NCI-H748 treated with DMSO at 0.1 percent for 48 hours (cell line): ENCODE results near the gene AHCY.
"Not testable (repeated sequence)": the region's sequence is repeated elsewhere in the genome, so short reads cannot be mapped to it uniquely, and the experiment has no call there.

Experiments
- DNase-seq: peaks from one replicate; lab custom pipeline; 2025; lab: John Stamatoyannopoulos, UW

AHCY gene

GRCh38 chr20:34296468-34296867, 6.7 kb downstream of the AHCY start:
- no peak for DNase-seq

- DNase-seq = no peak
Observed at GRCh38 chr20:34295284-34295683, 7.9 kb downstream of the AHCY start.

GRCh38 chr20:34294563-34294962, 8.6 kb downstream of the AHCY start:
- no peak for DNase-seq

- DNase-seq = no peak
Observed at GRCh38 chr20:34293589-34293988, 9.6 kb downstream of the AHCY start.

GRCh38 chr20:34293119-34293518, 10.0 kb downstream of the AHCY start:
- no peak for DNase-seq

GRCh38 chr20:34292496-34292895, 10.7 kb downstream of the AHCY start:
- DNase-seq = no peak

GRCh38 chr20:34290471-34290870, 12.7 kb downstream of the AHCY start:
- DNase-seq = no peak

GRCh38 chr20:34287500-34287899, 15.7 kb downstream of the AHCY start:
- DNase-seq = not testable (repeated sequence)

- DNase-seq = no peak
Observed at GRCh38 chr20:34285450-34285849, 17.7 kb downstream of the AHCY start.

GRCh38 chr20:34283844-34284243, 19.3 kb downstream of the AHCY start:
- no peak for DNase-seq

GRCh38 chr20:34282041-34282440, 21.1 kb downstream of the AHCY start:
- DNase-seq = no peak

- DNase-seq = no peak
Observed at GRCh38 chr20:34281177-34281576, 22.0 kb downstream of the AHCY start.

- no peak for DNase-seq
Observed at GRCh38 chr20:34274694-34275093, 28.5 kb downstream of the AHCY start.

- DNase-seq = no peak
Observed at GRCh38 chr20:34271956-34272355, 31.2 kb downstream of the AHCY start.

GRCh38 chr20:34269996-34270627, 33.0 kb downstream of the AHCY start:
- DNase-seq = no peak

GRCh38 chr20:34268851-34269636, 34.1 kb downstream of the AHCY start:
- DNase-seq = no peak

- no peak for DNase-seq
Observed at GRCh38 chr20:34268145-34268544, 35.0 kb downstream of the AHCY start.

GRCh38 chr20:34264141-34264540, 39.0 kb downstream of the AHCY start:
- no peak for DNase-seq

GRCh38 chr20:34263468-34263867, 39.7 kb downstream of the AHCY start:
- not testable (repeated sequence) for DNase-seq

GRCh38 chr20:34262488-34263288, 40.5 kb downstream of the AHCY start:
- no peak for DNase-seq

- no peak for DNase-seq
Observed at GRCh38 chr20:34260208-34260942, 42.8 kb downstream of the AHCY start.

- DNase-seq = no peak
Observed at GRCh38 chr20:34256629-34257124, 46.5 kb downstream of the AHCY start.
